ENCODE data around the gene INO80.

Gene INO80

DNA sequence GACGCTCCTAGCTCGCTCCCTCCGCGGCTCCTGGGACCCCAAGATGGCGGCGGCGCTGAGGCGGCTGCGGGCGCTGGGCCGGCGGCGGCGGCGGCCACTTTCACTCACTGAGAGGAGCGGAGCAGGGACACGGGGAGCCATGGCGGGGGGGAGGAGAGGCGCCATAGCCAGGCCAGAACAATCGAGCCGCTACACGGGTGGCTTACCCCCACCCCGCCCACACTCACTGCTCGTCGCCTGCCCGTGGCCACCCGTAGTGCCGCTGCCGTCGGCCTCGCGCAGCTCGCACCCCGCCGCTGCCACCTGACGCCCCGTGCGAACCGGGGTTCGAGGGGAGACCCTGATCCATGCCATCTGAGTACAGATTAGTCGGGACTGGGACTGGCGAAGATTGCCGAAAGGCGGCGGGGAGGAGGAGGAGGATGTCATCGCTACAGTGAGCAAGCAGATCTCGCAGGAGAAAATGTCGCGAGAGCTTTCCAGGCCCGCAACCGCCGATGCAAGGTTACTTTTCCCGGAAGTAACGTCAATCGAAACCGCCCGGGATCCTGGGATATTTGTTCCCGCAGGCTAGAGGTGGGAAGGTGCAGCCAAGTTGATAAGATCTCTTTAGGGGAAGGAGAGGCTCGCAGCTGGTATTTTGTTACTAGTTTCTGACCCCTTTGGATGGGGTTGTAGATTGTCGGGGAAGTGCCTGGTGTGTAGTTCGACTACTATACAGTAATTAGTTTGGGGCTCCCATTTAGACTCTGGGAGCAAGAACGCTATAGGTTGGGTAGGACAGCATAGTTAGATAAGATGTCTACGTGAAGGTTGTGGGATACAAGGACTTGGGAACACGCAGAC, at the start of gene INO80:
Gene INO80, minus strand, starts transcription at position 165 of the 846 bp plus-strand sequence. CDS start 19,970 bp downstream, outside the sequence.
- peak within 1 kb of the TSS; percentile 98 for H3K4me3 ChIP-seq (ENCODE audit: low read depth, low read length)
- TF ChIP-seq, protein P1, sequence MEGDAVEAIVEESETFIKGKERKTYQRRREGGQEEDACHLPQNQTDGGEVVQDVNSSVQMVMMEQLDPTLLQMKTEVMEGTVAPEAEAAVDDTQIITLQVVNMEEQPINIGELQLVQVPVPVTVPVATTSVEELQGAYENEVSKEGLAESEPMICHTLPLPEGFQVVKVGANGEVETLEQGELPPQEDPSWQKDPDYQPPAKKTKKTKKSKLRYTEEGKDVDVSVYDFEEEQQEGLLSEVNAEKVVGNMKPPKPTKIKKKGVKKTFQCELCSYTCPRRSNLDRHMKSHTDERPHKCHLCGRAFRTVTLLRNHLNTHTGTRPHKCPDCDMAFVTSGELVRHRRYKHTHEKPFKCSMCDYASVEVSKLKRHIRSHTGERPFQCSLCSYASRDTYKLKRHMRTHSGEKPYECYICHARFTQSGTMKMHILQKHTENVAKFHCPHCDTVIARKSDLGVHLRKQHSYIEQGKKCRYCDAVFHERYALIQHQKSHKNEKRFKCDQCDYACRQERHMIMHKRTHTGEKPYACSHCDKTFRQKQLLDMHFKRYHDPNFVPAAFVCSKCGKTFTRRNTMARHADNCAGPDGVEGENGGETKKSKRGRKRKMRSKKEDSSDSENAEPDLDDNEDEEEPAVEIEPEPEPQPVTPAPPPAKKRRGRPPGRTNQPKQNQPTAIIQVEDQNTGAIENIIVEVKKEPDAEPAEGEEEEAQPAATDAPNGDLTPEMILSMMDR (IDR thresholded peaks at IDR 0.05; ENCODE audit: control insufficient read depth, extremely low read depth, insufficient read depth) = no peak

DNA sequence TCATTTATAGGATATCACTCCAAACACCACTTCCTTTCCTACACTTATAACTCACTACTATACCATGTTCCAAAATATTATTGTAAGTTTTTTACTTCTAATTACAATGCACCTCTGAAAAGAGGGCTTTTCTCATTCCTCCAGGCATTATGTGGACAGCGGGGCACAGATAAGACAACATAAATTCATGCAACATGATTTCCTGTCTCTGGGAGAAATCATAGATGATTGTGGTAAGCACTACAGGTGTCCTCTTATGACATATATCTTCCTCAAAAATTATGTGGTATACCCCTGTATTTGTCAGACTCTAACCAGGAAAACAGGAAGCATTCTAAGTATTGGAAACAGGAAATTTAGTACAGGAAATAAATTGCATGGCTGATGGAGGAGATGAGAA, 45.7 kb upstream of the INO80 start:
- TF ChIP-seq, protein P1 (IDR thresholded peaks at IDR 0.05; ENCODE audit: control insufficient read depth, extremely low read depth, insufficient read depth) = no peak
- H3K4me3 ChIP-seq (ENCODE audit: low read depth, low read length) = no peak overlapping the region
- DNase-seq (ENCODE audit: low read depth) = no peak

More for the DNA sequence above, at the start of gene INO80:
- DNase-seq (ENCODE audit: low read depth) = peak; percentile 97

GRCh38 chr15:41161336-41161735, 45.3 kb upstream of the INO80 start:
- no peak for DNase-seq (ENCODE audit: low read depth)
- H3K4me3 ChIP-seq (ENCODE audit: low read depth, low read length) = no peak overlapping the region
- TF ChIP-seq, protein P1 (IDR thresholded peaks at IDR 0.05; ENCODE audit: control insufficient read depth, extremely low read depth, insufficient read depth) = no peak

GRCh38 chr15:41160639-41161315, 44.7 kb upstream of the INO80 start:
- H3K4me3 ChIP-seq (ENCODE audit: low read depth, low read length) = no peak overlapping the region
- TF ChIP-seq, protein P1 (IDR thresholded peaks at IDR 0.05; ENCODE audit: control insufficient read depth, extremely low read depth, insufficient read depth) = no peak
- DNase-seq (ENCODE audit: low read depth) = no peak

DNA sequence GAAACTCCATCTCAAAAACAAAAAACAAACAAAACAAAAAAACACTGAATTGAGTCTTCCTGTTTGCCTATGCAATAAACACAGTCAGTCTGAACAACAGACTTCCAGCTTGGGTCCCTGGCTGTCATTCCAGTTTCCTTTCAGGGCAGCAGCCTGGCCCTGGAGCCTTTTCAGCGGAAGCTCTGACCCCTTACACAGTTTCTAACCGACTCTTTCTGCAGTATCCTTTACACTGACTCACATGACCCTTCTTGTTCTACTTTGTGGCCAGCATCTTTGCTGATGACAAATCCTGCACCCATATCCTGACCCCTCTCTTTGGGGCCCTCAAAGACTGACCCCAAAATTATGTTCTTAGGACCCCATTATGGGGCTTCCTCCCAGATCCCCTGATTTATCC, 38.3 kb upstream of the INO80 start:
- DNase-seq (ENCODE audit: low read depth) = no peak
- TF ChIP-seq, protein P1 (IDR thresholded peaks at IDR 0.05; ENCODE audit: control insufficient read depth, extremely low read depth, insufficient read depth) = no peak
- no peak overlapping the region for H3K4me3 ChIP-seq (ENCODE audit: low read depth, low read length)

GRCh38 chr15:41153733-41154132, 37.7 kb upstream of the INO80 start:
- H3K4me3 ChIP-seq (ENCODE audit: low read depth, low read length) = no peak overlapping the region
- TF ChIP-seq, protein P1 (IDR thresholded peaks at IDR 0.05; ENCODE audit: control insufficient read depth, extremely low read depth, insufficient read depth) = no peak
- no peak for DNase-seq (ENCODE audit: low read depth)

All from LNCaP clone FGC (cell line).